Tibial artery (tissue), 4 donors: ENCODE data around the gene KIAA1671.

Source experiments
- DNase-seq, 2 donors: peaks; one replicate each; pipeline ENCODE4 v3.0.0-alpha.2; 2019
- H3K27ac ChIP-seq, 2 donors: fragments of 200-600 bp; sonication (generic) in 1 of 2; 1 replicate in 1 of 2; 2 replicates in 1 of 2; pipeline ENCODE4 v1.5.1; 2018 to 2019; ENCODE audit warnings: mild to moderate bottlenecking in 1 of 2
- H3K27me3 ChIP-seq, 2 donors: fragments of 200-600 bp; sonication (generic) in 1 of 2; one replicate each; pipeline versions ENCODE4 v1.5.1 to v1.6.0; 2016 to 2019
- H3K36me3 ChIP-seq, 3 donors: fragments of 200-600 bp; sonication (generic) in 2 of 3; one replicate each; pipeline ENCODE4 v1.5.1; 2016 to 2019; ENCODE audit warnings: mild to moderate bottlenecking in 2 of 3
- H3K4me1 ChIP-seq, 4 donors: fragments of 200-600 bp; sonication (generic) in 2 of 4; 1 replicate in 3 of 4; 2 replicates in 1 of 4; pipeline ENCODE4 v1.5.1; 2016 to 2019
- H3K4me3 ChIP-seq, 2 donors: fragments of 200-600 bp; sonication (generic) in 1 of 2; 1 replicate in 1 of 2; 2 replicates in 1 of 2; pipeline ENCODE4 v1.5.1; 2018 to 2019; ENCODE audit warnings: mild to moderate bottlenecking in 2 of 2
- H3K9me3 ChIP-seq, 3 donors: fragments of 200-600 bp; sonication (generic) in 1 of 3; one replicate each; pipeline ENCODE4 v1.5.1; 2016 to 2019
- intact Hi-C: fragments of 100-400 bp; cut with DNase I; formaldehyde crosslinking; loops from one replicate; pipeline ENCODE4 v1.15.0; 2023; ENCODE audit warnings: low total_unique reads
- TF ChIP-seq, protein P1 (sequence below), 2 experiments: fragments of 200-600 bp in 1 of 2; fragments of 450-650 bp in 1 of 2; IDR thresholded peaks; one replicate each; pipeline ENCODE4 v1.5.1; 2017 to 2019; ENCODE audit warnings: antibody characterized with exemption in 2 of 2, mild to moderate bottlenecking in 1 of 2, moderate library complexity in 1 of 2

The KIAA1671 gene

DNA sequence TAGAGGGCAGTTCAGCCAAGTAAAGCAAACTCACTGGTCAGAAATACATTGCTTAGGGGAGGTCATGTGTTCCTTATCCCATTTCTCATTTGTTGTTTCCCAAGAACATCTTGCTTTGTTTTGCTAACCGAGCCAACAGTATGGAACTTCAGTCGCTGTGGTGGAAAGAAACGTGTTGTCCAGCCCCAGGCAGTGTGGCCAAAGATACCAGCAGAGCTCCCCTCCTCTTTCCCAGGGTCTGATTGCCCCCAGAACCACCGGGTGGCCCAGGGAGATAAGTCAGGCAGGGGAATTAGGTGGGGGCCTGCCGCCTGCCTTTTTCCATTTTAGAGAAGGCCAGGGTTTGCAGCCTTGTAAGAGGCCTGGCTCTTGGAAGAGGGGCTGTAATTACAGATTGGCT is 148.4 kb downstream of the KIAA1671 start:
- no peak for DNase-seq
- peak overlapping the region; percentile 80 to 81 for H3K27ac ChIP-seq
- intact Hi-C loops: no loop called here
- no peaks in the 10 kb centered on the region for H3K27me3 ChIP-seq
- no peak overlapping the region for H3K4me3 ChIP-seq
- TF ChIP-seq, protein P1, sequence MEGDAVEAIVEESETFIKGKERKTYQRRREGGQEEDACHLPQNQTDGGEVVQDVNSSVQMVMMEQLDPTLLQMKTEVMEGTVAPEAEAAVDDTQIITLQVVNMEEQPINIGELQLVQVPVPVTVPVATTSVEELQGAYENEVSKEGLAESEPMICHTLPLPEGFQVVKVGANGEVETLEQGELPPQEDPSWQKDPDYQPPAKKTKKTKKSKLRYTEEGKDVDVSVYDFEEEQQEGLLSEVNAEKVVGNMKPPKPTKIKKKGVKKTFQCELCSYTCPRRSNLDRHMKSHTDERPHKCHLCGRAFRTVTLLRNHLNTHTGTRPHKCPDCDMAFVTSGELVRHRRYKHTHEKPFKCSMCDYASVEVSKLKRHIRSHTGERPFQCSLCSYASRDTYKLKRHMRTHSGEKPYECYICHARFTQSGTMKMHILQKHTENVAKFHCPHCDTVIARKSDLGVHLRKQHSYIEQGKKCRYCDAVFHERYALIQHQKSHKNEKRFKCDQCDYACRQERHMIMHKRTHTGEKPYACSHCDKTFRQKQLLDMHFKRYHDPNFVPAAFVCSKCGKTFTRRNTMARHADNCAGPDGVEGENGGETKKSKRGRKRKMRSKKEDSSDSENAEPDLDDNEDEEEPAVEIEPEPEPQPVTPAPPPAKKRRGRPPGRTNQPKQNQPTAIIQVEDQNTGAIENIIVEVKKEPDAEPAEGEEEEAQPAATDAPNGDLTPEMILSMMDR (IDR thresholded peaks at IDR 0.05): no peak
- H3K36me3 ChIP-seq: no peaks in the 10 kb centered on the region
- H3K9me3 ChIP-seq: no peaks in the 10 kb centered on the region
- peaks cover 0 to 60% (median 39%) of the 10 kb centered on the region in 4 donors for H3K4me1 ChIP-seq

DNA sequence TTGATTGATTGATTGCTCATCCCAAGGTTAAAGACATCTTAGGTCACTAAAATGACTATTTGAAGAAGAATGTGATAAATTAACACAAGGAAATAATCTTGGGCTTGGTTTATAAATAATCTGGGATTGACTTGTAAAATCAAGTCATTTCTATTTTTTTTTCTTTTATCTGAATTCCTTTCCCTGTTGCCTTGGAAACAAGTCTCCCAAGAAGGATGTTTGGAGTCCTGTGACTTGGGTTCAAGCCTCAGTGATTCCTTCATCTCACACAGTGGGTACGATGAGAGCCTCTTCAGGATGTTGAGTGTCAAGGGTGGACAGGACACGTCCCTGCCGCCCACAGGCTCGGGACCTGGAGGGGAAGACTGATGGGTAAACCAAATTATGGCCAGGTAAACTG is 149.0 kb downstream of the KIAA1671 start:
- no peaks in the 10 kb centered on the region for H3K9me3 ChIP-seq
- no peak for DNase-seq
- H3K4me1 ChIP-seq: peaks cover 0 to 55% (median 37%) of the 10 kb centered on the region in 4 donors
- TF ChIP-seq, protein P1 (IDR thresholded peaks at IDR 0.05): no peak
- intact Hi-C loops: no loop called here
- no peak overlapping the region for H3K4me3 ChIP-seq
- peak overlapping the region; percentile 80 to 81 for H3K27ac ChIP-seq
- H3K27me3 ChIP-seq: no peaks in the 10 kb centered on the region
- no peaks in the 10 kb centered on the region for H3K36me3 ChIP-seq

DNA sequence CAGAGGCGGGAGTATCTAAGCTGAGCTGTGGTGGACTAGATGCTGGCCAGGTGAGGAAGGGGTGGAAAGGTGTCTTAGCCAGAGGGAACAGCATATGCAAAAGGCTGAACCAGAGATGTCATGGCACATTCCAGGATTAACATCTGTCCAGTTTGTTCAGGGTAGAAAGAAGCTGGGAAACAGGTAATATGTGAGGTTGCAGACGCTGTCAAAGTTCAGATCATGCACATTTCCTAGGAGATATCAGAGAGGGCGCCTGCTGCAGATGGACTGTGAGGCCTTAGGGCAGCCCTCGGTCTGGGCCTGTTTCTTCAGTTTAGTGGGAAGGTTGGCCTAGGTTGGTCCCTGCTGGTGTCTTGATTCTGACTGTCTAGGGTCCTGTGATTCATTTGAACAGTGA is 149.5 kb downstream of the KIAA1671 start:
- no peak overlapping the region for H3K4me3 ChIP-seq
- peaks cover 0 to 55% (median 36%) of the 10 kb centered on the region in 4 donors for H3K4me1 ChIP-seq
- no peak for DNase-seq
- H3K9me3 ChIP-seq: no peaks in the 10 kb centered on the region
- no peaks in the 10 kb centered on the region for H3K27me3 ChIP-seq
- no peaks in the 10 kb centered on the region for H3K36me3 ChIP-seq
- intact Hi-C loops: no loop called here
- TF ChIP-seq, protein P1 (IDR thresholded peaks at IDR 0.05): no peak
- peak overlapping the region; percentile 80 to 81 for H3K27ac ChIP-seq

DNA sequence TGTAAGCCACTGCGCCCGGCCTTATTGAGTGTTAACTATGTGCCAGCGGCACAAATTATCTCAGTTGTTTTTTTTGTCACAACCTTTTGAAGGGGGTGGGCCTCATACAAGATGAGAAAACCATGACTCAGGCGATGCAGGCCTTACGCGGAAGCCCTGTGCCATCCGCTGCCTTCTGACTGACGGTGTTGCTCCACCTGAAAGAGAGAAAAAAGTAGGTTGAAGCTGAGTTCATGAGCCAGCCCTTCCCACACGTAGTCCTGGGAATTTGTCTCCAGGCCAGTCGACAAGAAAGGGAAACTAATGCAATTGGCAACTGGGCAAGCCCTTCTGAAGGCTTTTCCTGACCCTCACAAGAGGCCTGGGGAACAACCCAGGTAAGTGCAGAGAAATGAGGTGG is 150.2 kb downstream of the KIAA1671 start:
- Histone ChIP-seq H3K27me3 (no peaks in the 10 kb centered on the region), H3K4me3 (no peak overlapping the region), H3K4me1 (peaks cover 0 to 54% (median 36%) of the 10 kb centered on the region in 4 donors), H3K27ac (peak overlapping the region; percentile 80 to 81), H3K36me3 (no peaks in the 10 kb centered on the region), H3K9me3 (no peaks in the 10 kb centered on the region)
- DNase-seq: no peak
- intact Hi-C loops: no loop called here
- TF ChIP-seq, protein P1 (IDR thresholded peaks at IDR 0.05): no peak

DNA sequence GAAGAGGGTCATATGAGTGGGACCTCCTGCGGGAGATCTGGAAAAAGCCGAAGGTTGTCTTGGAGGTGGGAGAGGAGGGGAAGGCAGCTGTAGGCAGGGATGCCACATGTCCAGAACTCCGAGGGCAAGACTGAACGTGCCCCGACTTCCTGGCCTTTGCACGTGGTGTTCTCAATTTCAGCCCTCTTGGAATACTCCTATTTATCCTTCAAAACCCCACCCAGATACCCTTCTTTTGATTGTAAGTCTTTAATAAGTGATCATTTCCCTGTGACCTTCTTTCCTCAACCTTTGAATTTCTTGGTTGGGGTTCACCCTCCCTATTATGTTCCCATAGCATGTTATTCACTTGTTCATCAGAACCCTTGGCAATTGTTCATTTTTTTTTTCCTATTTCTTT is 151.9 kb downstream of the KIAA1671 start:
- TF ChIP-seq, protein P1 (IDR thresholded peaks at IDR 0.05): no peak
- Histone ChIP-seq H3K9me3 (no peaks in the 10 kb centered on the region), H3K4me1 (peaks cover 0 to 37% (median 27%) of the 10 kb centered on the region in 4 donors), H3K4me3 (no peak overlapping the region), H3K36me3 (peaks cover 0 to 10% (median 6%) of the 10 kb centered on the region in 3 donors), H3K27me3 (no peaks in the 10 kb centered on the region), H3K27ac (no peak overlapping the region)
- intact Hi-C loops: no loop called here
- DNase-seq: no peak
